GM19452 (cell line): ENCODE measurements around the gene RAN.
"Not testable (repeated sequence)": the region's sequence is repeated elsewhere in the genome, so short reads cannot be mapped to it uniquely, and the experiment has no call there.

ENCODE experiments used
- ATAC-seq: cut with Tn5 transposase; IDR thresholded peaks from one replicate; pipeline ENCODE4 v1.9.1; 2021; ENCODE audit not compliant: unreplicated experiment

Gene RAN

GRCh38 chr12:130878193-130879185, 6.6 kb downstream of the RAN start:
- no peak for ATAC-seq

GRCh38 chr12:130879212-130879686, 7.4 kb downstream of the RAN start:
- peak; percentile 78 for ATAC-seq

GRCh38 chr12:130879781-130880389, 8.0 kb downstream of the RAN start:
- peak; percentile 9 for ATAC-seq

GRCh38 chr12:130880411-130880885, 8.6 kb downstream of the RAN start:
- peak; percentile 57 for ATAC-seq

- ATAC-seq: no peak
Measured at GRCh38 chr12:130881046-130881445, 9.2 kb downstream of the RAN start.

- no peak for ATAC-seq
Measured at GRCh38 chr12:130881548-130881947, 9.7 kb downstream of the RAN start.

- not testable (repeated sequence) for ATAC-seq
Measured at GRCh38 chr12:130887190-130887589, 15.3 kb downstream of the RAN start.

GRCh38 chr12:130904064-130904463, 32.2 kb downstream of the RAN start:
- no peak for ATAC-seq

- ATAC-seq: not testable (repeated sequence)
Measured at GRCh38 chr12:130904936-130905455, 33.1 kb downstream of the RAN start.

GRCh38 chr12:130909111-130909510, 37.2 kb downstream of the RAN start:
- no peak for ATAC-seq

GRCh38 chr12:130911193-130911592, 39.3 kb downstream of the RAN start:
- no peak for ATAC-seq

GRCh38 chr12:130911933-130912332, 40.1 kb downstream of the RAN start:
- no peak for ATAC-seq

- peak; percentile 58 for ATAC-seq
Measured at GRCh38 chr12:130916241-130916911, 44.5 kb downstream of the RAN start.

GRCh38 chr12:130917607-130918006, 45.7 kb downstream of the RAN start:
- ATAC-seq: no peak

GRCh38 chr12:130919086-130919485, 47.2 kb downstream of the RAN start:
- ATAC-seq: no peak

GRCh38 chr12:130920119-130920703, 48.3 kb downstream of the RAN start:
- ATAC-seq: no peak

GRCh38 chr12:130920723-130921381, 49.0 kb downstream of the RAN start:
- ATAC-seq: no peak

- no peak for ATAC-seq
Measured at GRCh38 chr12:130922511-130922953, 50.7 kb downstream of the RAN start.

- no peak for ATAC-seq
Measured at GRCh38 chr12:130924966-130925665, 53.2 kb downstream of the RAN start.

GRCh38 chr12:130925666-130926015, 53.8 kb downstream of the RAN start:
- no peak for ATAC-seq
